ENCODE results near the gene THAP6.

GRCh38 chr4:75505630-75506029, 8.6 kb upstream of the THAP6 start:
- TF ChIP-seq POLR2A (IDR thresholded peaks at IDR 0.05) (no peak), CTCF (IDR thresholded peaks at IDR 0.05 in 4 of 5, conservative IDR thresholded peaks at IDR 0.05 in 1 of 5) (no peak)
